Hippocampal formation (tissue), 2 donors: Measurements from ENCODE around the gene NOXA1.
"Not testable (repeated sequence)": the region's sequence is repeated elsewhere in the genome, so short reads cannot be mapped to it uniquely, and the experiment has no call there.

Source experiments
- DNase-seq, 2 donors: peaks; one replicate each; lab custom pipeline; 2025; lab: John Stamatoyannopoulos, UW

Gene NOXA1

GRCh38 chr9:137437691-137438590 lies 14.7 kb downstream of the NOXA1 start:
- DNase-seq, result no peak

DNA sequence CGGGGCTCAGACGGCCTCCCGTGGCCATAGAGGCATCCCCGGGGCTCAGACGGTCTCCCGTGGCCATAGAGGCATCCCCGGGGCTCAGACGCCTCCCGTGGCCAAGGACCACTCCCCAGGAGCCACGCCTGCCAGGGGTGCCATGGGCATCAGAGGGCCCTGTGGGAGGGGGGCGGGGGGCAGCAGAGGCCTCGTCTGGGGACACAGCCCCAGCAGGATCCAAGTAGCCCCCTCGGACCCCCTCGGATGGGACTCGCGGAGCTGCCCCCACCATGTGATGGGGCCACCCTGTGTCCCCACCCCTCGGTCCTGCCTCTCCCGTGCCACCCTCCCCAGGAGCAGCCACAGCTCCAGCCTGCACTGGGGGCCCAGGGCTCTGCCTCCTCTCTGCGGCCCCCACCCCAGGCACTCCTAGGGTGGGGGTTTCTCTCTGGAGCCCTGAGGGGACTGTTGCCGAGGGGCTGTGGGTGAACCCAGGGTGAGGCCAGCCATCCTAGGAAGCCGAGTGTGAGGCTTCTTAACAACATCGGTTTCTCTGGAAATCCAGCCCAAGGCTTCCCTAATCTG lies 15.5 kb downstream of the NOXA1 start:
- DNase-seq, result no peak

- no peak for DNase-seq
Measured at GRCh38 chr9:137439158-137439714, 16.0 kb downstream of the NOXA1 start.

GRCh38 chr9:137441289-137441934 lies 18.2 kb downstream of the NOXA1 start, which contains the start of gene ENTPD8:
Gene ENTPD8, minus strand, starts transcription at chr9:137441357. Its CDS starts 3,072 bp downstream, at chr9:137438285.
- DNase-seq, result no peak

DNA sequence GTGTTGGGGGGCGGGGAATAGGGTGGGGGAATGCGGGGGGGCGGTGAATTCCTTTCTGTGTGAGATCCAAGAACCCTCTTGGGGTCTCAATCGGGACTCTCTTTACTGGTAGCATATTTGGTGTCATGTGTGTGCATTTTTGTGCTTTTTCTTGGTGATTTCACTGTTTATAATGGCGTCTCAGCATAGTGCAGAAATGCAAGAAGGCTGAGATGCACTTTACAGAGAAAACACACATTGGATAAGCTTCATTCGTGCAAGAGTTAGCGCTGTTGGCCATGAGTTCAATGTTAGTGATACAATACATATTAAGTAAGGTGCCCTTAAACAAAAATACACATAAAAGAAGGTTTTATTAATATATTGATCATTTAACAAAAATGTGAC lies 18.7 kb downstream of the NOXA1 start:
- DNase-seq, result no peak

GRCh38 chr9:137444106-137444790 lies 21.1 kb downstream of the NOXA1 start:
- DNase-seq, result no peak

DNA sequence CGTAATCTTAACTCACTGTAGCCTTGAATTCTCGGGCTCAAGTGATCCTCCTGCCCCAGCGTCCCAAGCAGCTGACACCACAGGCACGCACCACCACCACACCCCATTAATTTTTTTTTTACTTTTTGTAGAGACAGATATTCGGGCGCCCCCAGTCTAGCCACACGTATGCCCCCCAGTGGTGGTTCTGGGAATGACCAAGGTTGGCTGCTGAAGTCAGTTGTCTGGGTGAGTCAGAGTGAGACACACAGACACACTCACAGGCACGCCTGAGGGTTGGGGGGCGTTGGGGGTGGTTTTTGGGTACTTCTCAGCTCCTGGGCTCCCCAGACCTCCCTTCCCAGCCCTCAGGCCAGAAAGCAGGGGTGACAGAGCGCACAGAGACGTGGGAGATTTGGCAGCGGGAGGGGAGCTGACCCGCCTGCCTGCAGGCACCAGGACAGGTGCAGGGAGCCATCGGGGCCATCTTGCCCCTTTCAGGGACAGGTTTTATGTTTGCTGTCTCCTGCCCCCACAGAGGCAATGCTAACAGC lies 22.1 kb downstream of the NOXA1 start:
- DNase-seq, result peak in 1 of 2 donors; percentile 44

DNA sequence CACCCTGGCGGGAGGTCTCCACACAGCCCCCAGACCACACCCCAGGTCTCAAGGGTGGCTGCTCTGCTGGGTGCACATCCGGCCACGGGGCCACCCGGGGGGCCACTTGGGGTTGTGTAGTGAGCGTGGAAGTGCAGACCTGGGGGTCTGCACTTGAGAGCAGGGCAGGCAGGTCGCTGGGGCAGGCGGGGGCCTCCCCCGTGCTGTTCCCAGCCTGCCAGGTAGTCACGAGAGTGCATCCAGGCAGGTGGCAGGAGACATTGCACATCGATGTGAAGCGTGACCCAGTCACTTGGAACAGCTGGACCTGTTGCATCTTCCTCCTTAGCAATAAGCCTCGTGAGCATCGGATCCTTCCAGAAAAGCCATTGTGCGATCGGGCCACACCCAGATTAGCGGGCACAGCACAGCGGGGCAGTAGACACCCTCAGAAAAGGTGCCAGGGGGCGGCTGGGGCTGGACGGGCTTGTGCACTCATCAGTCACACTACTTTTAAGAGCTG lies 22.8 kb downstream of the NOXA1 start:
- DNase-seq, result no peak

DNA sequence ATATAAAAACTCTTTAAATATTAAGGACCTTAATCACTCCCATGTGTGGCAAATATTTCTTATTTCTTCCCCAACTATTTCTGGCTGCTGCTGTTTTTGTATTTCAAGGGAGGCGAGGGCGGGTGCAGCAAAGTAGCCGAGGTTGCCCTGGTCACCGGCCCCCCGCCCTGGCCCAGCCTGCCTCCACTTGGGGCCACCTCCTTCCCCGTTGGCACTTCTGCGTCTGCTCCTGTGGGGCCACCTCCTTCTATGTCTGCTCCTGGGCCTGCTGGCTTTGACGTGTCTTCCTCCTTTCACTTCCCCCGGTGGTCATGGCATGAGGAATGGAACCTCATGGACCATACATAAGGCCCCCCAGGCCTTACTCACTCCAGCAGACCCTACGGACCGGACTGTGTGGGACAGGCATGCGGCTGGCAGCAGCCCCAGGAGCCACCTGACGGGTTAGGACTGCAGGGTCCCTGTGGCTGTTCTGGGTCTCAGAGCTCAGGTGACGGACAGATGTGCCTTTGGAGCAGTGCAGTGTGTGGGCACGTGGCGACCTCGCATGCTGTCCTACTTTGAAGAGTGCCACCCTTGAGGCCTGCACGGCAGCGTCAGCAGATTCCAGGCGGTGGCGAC lies 23.8 kb downstream of the NOXA1 start:
- DNase-seq, result peak in 1 of 2 donors; percentile 22

DNA sequence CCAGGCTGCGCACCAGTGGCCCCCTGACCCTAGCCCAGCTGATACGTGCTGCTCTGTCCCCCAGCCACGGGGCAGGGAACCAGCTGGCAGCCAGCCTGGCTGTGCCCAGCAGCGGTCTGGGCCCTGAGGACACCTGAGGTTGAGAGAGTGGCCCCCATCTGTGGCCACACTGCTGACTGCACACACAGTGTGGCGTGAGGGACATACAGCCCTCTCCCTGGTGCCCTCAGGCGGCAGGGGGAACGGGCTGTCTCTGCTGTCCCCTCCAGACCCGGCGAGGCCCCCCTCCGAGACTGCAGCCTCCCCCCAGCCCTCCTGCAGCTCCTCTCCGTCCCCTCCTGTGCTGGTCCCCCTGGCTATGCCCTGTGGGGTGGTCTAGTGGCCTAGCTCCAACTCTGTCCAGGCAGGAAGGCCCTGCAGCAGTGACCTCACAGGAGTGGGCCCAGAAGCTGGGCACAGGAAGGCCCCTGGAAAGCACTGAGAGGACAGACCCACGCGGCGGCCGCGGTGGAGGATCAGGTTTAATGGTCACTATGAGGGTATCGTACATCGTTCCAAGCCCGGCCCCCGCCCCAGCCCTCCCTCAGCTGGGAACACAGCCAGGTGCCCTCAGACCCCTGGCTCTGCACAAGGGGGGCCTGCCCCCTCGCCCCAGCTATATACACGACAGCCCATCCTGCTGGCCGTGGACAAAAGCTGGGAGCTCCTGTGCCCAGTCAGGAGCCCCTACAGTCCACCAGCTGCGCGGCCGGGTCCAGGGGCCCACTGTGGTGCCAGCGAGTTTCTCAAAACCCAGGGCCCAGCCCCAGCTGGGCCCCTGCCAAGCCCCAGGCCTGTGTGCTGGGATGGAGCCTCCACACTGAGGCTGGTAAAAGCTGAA lies 24.8 kb downstream of the NOXA1 start:
- no peak for DNase-seq

DNA sequence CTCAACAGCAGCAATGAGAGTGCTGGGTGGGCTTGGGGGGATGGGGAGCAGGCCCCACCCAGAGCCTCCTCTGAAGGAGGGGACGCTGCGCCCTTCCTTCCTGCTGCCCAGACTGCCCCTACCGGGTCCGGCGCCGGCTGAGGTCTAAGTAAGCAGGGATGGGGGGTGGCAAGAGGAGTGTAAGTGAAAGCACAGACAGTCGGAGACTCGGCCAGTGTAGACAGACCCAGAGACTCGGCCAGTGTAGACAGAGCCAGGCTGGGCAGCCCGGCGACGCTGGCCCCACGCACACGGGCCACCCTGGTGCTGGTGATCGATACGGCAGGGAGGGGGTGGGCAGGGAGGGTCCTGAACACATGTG lies 25.4 kb downstream of the NOXA1 start:
- DNase-seq, result no peak

DNA sequence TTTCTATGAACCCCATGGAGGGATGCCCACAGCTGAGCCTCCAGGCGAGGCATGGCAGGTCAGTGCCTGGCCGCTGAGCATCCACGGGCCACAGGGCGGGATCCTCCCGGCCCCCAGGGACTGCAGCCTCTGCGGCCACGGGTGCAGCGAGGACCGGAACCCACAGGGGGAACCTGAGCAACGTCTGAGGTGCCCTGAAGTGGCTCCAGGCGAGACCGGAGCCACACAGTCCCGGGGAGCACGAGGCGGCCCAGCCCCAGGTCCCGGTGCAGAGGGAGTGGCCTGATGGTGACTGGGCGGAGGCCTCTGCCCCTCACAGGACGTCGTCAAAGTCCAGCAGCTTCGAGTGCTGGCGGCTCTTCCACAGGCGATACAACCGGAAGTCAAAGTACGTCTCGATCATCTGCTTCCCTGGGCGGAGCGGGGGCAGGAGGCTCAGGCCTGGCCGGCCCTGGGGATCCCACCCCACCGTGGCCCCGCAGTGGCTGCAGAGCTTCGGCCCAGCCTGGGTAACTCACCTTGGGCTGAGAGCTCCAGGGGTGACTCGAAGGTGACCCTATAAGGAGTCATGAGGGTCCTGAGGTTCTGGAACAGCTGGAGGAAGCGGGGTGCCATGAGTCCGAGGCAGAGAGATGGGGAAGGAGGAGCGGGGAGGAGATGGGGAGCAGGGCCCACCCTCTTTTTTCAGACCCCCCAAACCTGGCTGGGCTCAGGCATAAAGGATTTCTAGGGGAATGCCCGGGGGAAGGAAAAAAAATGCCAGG lies 26.1 kb downstream of the NOXA1 start:
- DNase-seq, result no peak

- DNase-seq, result no peak
Measured at GRCh38 chr9:137449931-137450538, 26.8 kb downstream of the NOXA1 start.

- not testable (repeated sequence) for DNase-seq
Measured at GRCh38 chr9:137450539-137451222, 27.5 kb downstream of the NOXA1 start.

- DNase-seq, result not testable (repeated sequence)
Measured at GRCh38 chr9:137451264-137452005, 28.2 kb downstream of the NOXA1 start.

DNA sequence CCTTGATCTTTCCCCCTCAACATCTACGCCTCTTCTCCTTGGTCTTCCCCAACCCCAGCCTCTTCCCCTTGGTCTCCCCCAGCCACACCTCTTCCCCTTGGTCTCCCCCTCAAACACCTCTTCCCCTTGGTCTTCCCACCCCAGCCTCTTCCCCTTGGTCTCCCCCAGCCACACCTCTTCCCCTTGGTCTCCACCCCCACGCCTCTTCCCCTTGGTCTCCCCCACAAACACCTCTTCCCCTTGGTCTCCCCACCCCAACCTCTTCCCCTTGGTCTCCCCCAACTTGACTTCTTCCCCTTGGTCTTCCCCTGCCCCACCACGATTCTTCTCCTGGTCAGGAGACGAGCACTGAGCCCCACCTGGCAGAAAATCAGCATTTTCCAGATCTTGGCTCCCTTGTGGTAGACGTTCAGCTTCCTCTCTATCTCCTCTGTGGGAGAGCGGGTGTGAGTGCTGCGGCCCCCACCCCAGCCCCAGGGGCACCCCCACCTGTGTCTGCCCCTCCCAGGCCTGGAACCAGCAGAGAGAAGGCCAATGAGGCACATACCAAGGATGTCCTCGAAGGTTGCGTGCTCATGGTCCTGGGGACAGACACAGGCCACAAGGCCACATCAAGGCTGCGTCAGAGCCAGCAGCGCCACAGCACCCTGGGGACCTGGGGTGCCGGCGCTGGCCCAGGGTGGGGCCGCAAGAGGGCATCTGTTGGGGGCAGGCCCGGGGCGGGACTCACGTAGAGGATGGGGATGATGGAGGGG lies 29.0 kb downstream of the NOXA1 start:
- no peak for DNase-seq
